GM21528 (cell line): Measurements from ENCODE around the gene PNMA6F.
"Not testable (repeated sequence)": the region's sequence is repeated elsewhere in the genome, so short reads cannot be mapped to it uniquely, and the experiment has no call there.

Experiments
- ATAC-seq: cut with Tn5 transposase; IDR thresholded peaks from one replicate; pipeline ENCODE4 v1.9.1; 2021; ENCODE audit warnings: mild to moderate bottlenecking, moderate library complexity; ENCODE audit not compliant: unreplicated experiment, low FRiP score

PNMA6F gene

GRCh38 chrX:153336121-153336894 lies 14.7 kb upstream of the PNMA6F start:
- ATAC-seq = peak; percentile 44

GRCh38 chrX:153334654-153335295 lies 13.2 kb upstream of the PNMA6F start:
- no peak for ATAC-seq

- ATAC-seq = peak; percentile 88
Measured at GRCh38 chrX:153333821-153334653, 12.5 kb upstream of the PNMA6F start, which contains the start of gene ZNF275. Gene ZNF275, plus strand, starts transcription at chrX:153334153. Its CDS starts 2,527 bp downstream, at chrX:153336680.

- ATAC-seq = peak; percentile 12
Measured at GRCh38 chrX:153333266-153333665, 11.7 kb upstream of the PNMA6F start.

- ATAC-seq = no peak
Measured at GRCh38 chrX:153327561-153327960, 6.0 kb upstream of the PNMA6F start.

- ATAC-seq = no peak
Measured at GRCh38 chrX:153320555-153321184, 897 bp downstream of the PNMA6F start.

GRCh38 chrX:153320047-153320443 lies 1.5 kb downstream of the PNMA6F start:
- not testable (repeated sequence) for ATAC-seq

GRCh38 chrX:153319295-153320046 lies 2.1 kb downstream of the PNMA6F start:
- ATAC-seq = no peak

- no peak for ATAC-seq
Measured at GRCh38 chrX:153318811-153319210, 2.8 kb downstream of the PNMA6F start.

- ATAC-seq = no peak
Measured at GRCh38 chrX:153317996-153318722, 3.4 kb downstream of the PNMA6F start.

GRCh38 chrX:153317306-153317705 lies 4.3 kb downstream of the PNMA6F start:
- ATAC-seq = no peak

GRCh38 chrX:153312842-153313241 lies 8.7 kb downstream of the PNMA6F start:
- no peak for ATAC-seq

- ATAC-seq = no peak
Measured at GRCh38 chrX:153312041-153312440, 9.5 kb downstream of the PNMA6F start.

GRCh38 chrX:153310901-153311300 lies 10.7 kb downstream of the PNMA6F start:
- no peak for ATAC-seq

GRCh38 chrX:153307276-153308178 lies 14.0 kb downstream of the PNMA6F start:
- ATAC-seq = no peak

- ATAC-seq = no peak
Measured at GRCh38 chrX:153306527-153307115, 14.9 kb downstream of the PNMA6F start.

GRCh38 chrX:153305972-153306371 lies 15.6 kb downstream of the PNMA6F start:
- no peak for ATAC-seq
